AG10803 (cell line): ENCODE measurements around the gene SPOCK1.

Experiments
- DNase-seq: peaks from one replicate; pipeline ENCODE4 v3.0.0; 2010; ENCODE audit warnings: low read depth
- H3K4me3 ChIP-seq: 2 replicates; pipeline ENCODE4 v1.5.1; 2011; ENCODE audit warnings: mild to moderate bottlenecking, low read length, control low read depth
- CTCF ChIP-seq: conservative IDR thresholded peaks from 2 replicates; pipeline ENCODE4 v1.5.1; 2011; ENCODE audit warnings: mild to moderate bottlenecking, low read length, control low read depth, inconsistent platforms

The SPOCK1 gene

DNA sequence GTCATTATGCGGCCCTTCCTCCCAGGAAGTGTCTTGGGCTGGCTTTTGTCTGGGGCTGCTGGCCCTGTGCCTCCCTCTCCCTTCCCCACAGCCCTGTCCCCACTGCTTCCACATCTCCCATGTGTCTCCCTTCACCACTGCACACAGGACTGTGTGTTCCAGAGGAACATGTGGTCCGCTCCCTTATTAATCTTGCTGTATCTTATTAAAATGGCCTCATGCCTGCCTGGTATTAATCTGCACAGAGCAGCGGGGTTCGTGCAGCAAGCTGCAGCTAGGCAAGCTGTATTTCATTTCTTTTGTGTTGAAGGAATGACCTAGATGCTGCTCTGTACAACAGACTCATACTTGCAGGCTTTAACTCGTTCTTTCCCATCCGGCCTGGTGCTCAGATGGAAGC is 130.5 kb downstream of the SPOCK1 start:
- H3K4me3 ChIP-seq: no peak overlapping the region
- no peak for TF ChIP-seq CTCF
- no peak for DNase-seq

GRCh38 chr5:137367951-137368350 is 131.2 kb downstream of the SPOCK1 start:
- no peak for TF ChIP-seq CTCF
- peak; percentile 38 for DNase-seq
- H3K4me3 ChIP-seq: no peak overlapping the region

DNA sequence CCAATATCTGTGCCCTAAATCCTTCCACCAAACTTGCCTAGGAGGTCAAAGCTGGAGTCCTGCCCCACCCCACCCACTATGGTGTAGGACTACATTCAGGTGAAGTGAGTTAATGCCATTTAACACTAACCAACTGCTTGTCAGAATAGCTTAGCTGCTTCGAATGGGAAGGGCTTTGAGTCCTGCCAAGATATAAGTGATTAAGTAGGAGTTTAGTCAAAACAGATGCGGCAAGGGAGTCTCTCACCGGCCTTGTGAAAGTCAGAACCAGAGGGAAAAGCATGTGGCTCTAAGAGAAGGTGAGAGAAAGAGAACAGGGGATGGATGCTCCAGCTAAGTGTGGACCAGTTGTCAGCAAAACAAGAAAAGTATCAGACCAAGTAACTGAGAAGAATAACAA is 132.6 kb downstream of the SPOCK1 start:
- peak; percentile 53 for DNase-seq
- no peak for TF ChIP-seq CTCF
- no peak overlapping the region for H3K4me3 ChIP-seq

- H3K4me3 ChIP-seq: no peak overlapping the region
- peak; percentile 42 for DNase-seq
- no peak for TF ChIP-seq CTCF
Measured at GRCh38 chr5:137365126-137365865, 133.8 kb downstream of the SPOCK1 start.

DNA sequence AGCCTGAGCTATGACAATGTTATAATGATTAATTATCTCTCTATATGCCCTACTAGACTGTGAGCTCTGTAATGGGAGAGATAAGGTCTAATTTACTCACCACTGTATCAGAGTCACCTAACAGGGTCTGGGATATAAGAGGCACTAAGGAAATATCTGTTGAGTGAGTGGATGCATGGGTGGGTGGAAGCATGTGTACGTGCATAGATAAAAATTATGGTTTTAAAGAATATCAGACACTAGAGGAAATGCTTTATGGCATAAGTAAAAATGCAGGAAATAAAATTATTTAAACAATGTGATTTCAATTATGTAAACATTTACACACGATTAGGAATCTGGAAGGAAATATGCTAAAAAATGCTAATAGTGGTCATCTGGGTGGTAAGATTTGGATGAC is 137.8 kb downstream of the SPOCK1 start:
- no peak overlapping the region for H3K4me3 ChIP-seq
- DNase-seq: peak; percentile 67
- TF ChIP-seq CTCF: no peak

- no peak overlapping the region for H3K4me3 ChIP-seq
- TF ChIP-seq CTCF: no peak
- peak; percentile 53 for DNase-seq
Measured at GRCh38 chr5:137360607-137361006, 138.5 kb downstream of the SPOCK1 start.

GRCh38 chr5:137359941-137360340 is 139.2 kb downstream of the SPOCK1 start:
- no peak for DNase-seq
- H3K4me3 ChIP-seq: no peak overlapping the region
- TF ChIP-seq CTCF: no peak
